Panc1 (cell line): ENCODE data around the gene ZDHHC9. TPM values are rescaled to one million over a fixed set of nuclear protein-coding genes. Genes with fewer than 3 reads are reported as not detected.

ENCODE experiments used
- ATAC-seq: fragments of 200-7000 bp; cut with Tn5 transposase; 2 replicates; pipeline ENCODE4 v1.9.1; 2020; ENCODE audit warnings: mild to moderate bottlenecking, moderate library complexity
- BruUV-seq: library from RNA; stranded (reverse); fragments of 400-500 nt; replicated peaks from 2 replicates; lab custom pipeline; 2021; lab: Mats Ljungman, UMichigan
- CTCF ChIA-PET: fragments of 300-600 bp; sonication (Branson Sonifier 250); formaldehyde crosslinking; loops from one replicate; lab custom pipeline; 2022; ENCODE audit warnings: antibody characterized with exemption; lab: Charles Lee
- POLR2A ChIA-PET: fragments of 300-600 bp; sonication (Branson Sonifier 250); formaldehyde crosslinking; loops from one replicate; lab custom pipeline; 2022; ENCODE audit warnings: antibody characterized with exemption; lab: Charles Lee
- DNase-seq: peaks from one replicate; pipeline ENCODE4 v3.0.0-alpha.2; 2010; ENCODE audit warnings: low read depth, low spot score
- H3K27ac ChIP-seq: 2 replicates; pipeline ENCODE4 v1.5.1; 2011; ENCODE audit warnings: mild to moderate bottlenecking, low read length, inconsistent platforms
- H3K27me3 ChIP-seq: fragments of 200-500 bp; sonication (Bioruptor generic); 2 replicates; pipeline ENCODE4 v1.6.0; 2014; ENCODE audit warnings: low read length, inconsistent platforms; ENCODE audit not compliant: control insufficient read depth, insufficient read depth
- H3K36me3 ChIP-seq: fragments of 200-500 bp; sonication (Bioruptor generic); 2 replicates; pipeline ENCODE4 v1.5.1; 2014; ENCODE audit warnings: inconsistent platforms, mild to moderate bottlenecking, low read length, moderate library complexity; ENCODE audit not compliant: control insufficient read depth, insufficient read depth
- H3K4me1 ChIP-seq: 2 replicates; pipeline ENCODE4 v1.5.1; 2011; ENCODE audit warnings: inconsistent platforms, mild to moderate bottlenecking, low read length, moderate library complexity; ENCODE audit not compliant: control insufficient read depth, insufficient read depth
- H3K4me3 ChIP-seq, 2 experiments: 2 replicates each; pipeline ENCODE4 v1.5.1; 2011 to 2012; ENCODE audit warnings: low read depth in 2 of 2, low read length in 2 of 2, mild to moderate bottlenecking in 2 of 2, inconsistent platforms in 1 of 2, moderate library complexity in 1 of 2
- H3K9me3 ChIP-seq: fragments of 200-500 bp; sonication (Bioruptor generic); 2 replicates; pipeline ENCODE4 v1.5.1; 2014; ENCODE audit warnings: low read depth, mild to moderate bottlenecking, inconsistent platforms, low read length, moderate library complexity; ENCODE audit not compliant: control insufficient read depth, insufficient read depth
- CTCF ChIP-seq: fragments of 450-650 bp; IDR thresholded peaks from 2 replicates; pipeline ENCODE4 v1.5.1; 2017; ENCODE audit warnings: mild to moderate bottlenecking
- POLR2AphosphoS5 ChIP-seq: IDR thresholded peaks from 2 replicates; pipeline ENCODE4 v1.6.1; 2012; ENCODE audit warnings: mild to moderate bottlenecking, low read depth, low read length, moderate library complexity
- REST ChIP-seq, 2 experiments: IDR thresholded peaks; 2 replicates each; pipeline ENCODE4 v1.6.1; 2011 to 2012; ENCODE audit warnings: low read depth in 2 of 2, control low read depth in 1 of 2, low read length in 1 of 2, mild to moderate bottlenecking in 1 of 2, moderate library complexity in 1 of 2; ENCODE audit not compliant: insufficient read depth in 1 of 2
- SIN3A ChIP-seq: IDR thresholded peaks from 2 replicates; pipeline ENCODE4 v1.6.1; 2012; ENCODE audit warnings: low read depth, mild to moderate bottlenecking, low read length, moderate library complexity, borderline replicate concordance; ENCODE audit not compliant: insufficient read depth
- TCF7L2 ChIP-seq: IDR thresholded peaks from 2 replicates; pipeline ENCODE4 v1.6.1; 2011; ENCODE audit warnings: mild to moderate bottlenecking, low read depth, low read length, inconsistent platforms
- in situ Hi-C: cut with HindIII; loops from 2 replicates; pipeline ENCODE4 v1.10.0; 2016; ENCODE audit warnings: low sequenced_read_pairs, low pct_unique_long_range_greater_than_20kb
- intact Hi-C: fragments of 100-400 bp; cut with micrococcal nuclease; formaldehyde crosslinking; loops from one replicate; pipeline ENCODE4 v1.10.0; 2022; ENCODE audit not compliant: unreplicated experiment
- total RNA-seq: library from RNA; stranded (reverse); gene quantifications from one replicate; pipeline ENCODE4 v1.2.1, GENCODE V29; 2021; ENCODE audit not compliant: unreplicated experiment

Gene ZDHHC9
- total RNA-seq, 1 experiment from 2014 or later: 57.2 TPM

- H3K36me3 ChIP-seq: no peaks in the 10 kb centered on the region
- ATAC-seq: no peak
- intact Hi-C loops (no loop called here), in situ Hi-C loops (no loop called here)
- no peaks in the 10 kb centered on the region for H3K4me1 ChIP-seq
- ChIA-PET CTCF (no interaction called here), POLR2A (no interaction called here)
- no peaks in the 10 kb centered on the region for H3K27me3 ChIP-seq
- H3K9me3 ChIP-seq: no peaks in the 10 kb centered on the region
- DNase-seq: no peak
- TF ChIP-seq CTCF: no peak
- no peak overlapping the region for H3K27ac ChIP-seq
- no peak overlapping the region for H3K4me3 ChIP-seq
- BruUV-seq: no TSS peak
Measured at GRCh38 chrX:129808158-129808828, 35.4 kb downstream of the ZDHHC9 start.

GRCh38 chrX:129804806-129805205, 38.9 kb downstream of the ZDHHC9 start:
- POLR2A ChIA-PET: no interaction called here

More at GRCh38 chrX:129804806-129805205, 38.9 kb downstream of the ZDHHC9 start:
- DNase-seq (no peak), ATAC-seq (no peak)
- no peak overlapping the region for H3K4me3 ChIP-seq
- intact Hi-C loops (no loop called here), in situ Hi-C loops (no loop called here)
- no TSS peak for BruUV-seq
- no peak overlapping the region for H3K27ac ChIP-seq
- H3K9me3 ChIP-seq: no peaks in the 10 kb centered on the region
- CTCF ChIA-PET: no interaction called here
- no peaks in the 10 kb centered on the region for H3K36me3 ChIP-seq
- TF ChIP-seq POLR2AphosphoS5 (no peak), TCF7L2 (no peak), REST (IDR thresholded peaks at IDR 0.05; ENCODE audit: insufficient read depth in 1 of 2, low read depth in 2 of 2, low read length in 1 of 2) (no peak), SIN3A (no peak), CTCF (no peak)
- H3K4me1 ChIP-seq: no peaks in the 10 kb centered on the region
- H3K27me3 ChIP-seq: no peaks in the 10 kb centered on the region
